ENCODE data around the gene RASA1. TPM values are rescaled to one million over a fixed set of nuclear protein-coding genes. Genes with fewer than 3 reads are reported as not detected.

Gene RASA1
- total RNA-seq, 4 donors from 2014 or later = 33.0 to 62.2 (median 46.6) TPM

DNA sequence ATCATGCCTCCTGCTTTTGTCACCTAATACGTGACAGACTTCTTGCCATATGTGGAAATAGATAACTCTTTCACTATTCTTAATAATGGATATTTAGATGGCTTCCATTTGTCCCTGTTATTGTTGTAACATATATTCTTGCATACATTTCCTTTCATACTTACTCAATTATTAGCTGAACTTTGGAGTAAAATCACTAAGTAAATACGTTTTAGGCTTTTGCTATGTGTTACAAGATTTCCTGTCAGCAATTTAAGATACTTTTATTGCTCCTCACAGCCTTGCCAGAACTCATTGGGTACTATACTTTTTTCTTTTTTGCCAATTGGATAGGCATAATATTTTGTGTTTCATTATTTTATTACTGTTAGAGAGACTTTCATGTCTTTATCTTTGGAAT lies 118.1 kb downstream of the RASA1 start:
- TF ChIP-seq, protein P1, sequence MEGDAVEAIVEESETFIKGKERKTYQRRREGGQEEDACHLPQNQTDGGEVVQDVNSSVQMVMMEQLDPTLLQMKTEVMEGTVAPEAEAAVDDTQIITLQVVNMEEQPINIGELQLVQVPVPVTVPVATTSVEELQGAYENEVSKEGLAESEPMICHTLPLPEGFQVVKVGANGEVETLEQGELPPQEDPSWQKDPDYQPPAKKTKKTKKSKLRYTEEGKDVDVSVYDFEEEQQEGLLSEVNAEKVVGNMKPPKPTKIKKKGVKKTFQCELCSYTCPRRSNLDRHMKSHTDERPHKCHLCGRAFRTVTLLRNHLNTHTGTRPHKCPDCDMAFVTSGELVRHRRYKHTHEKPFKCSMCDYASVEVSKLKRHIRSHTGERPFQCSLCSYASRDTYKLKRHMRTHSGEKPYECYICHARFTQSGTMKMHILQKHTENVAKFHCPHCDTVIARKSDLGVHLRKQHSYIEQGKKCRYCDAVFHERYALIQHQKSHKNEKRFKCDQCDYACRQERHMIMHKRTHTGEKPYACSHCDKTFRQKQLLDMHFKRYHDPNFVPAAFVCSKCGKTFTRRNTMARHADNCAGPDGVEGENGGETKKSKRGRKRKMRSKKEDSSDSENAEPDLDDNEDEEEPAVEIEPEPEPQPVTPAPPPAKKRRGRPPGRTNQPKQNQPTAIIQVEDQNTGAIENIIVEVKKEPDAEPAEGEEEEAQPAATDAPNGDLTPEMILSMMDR (IDR thresholded peaks at IDR 0.05; ENCODE audit: low read depth) = no peak

DNA sequence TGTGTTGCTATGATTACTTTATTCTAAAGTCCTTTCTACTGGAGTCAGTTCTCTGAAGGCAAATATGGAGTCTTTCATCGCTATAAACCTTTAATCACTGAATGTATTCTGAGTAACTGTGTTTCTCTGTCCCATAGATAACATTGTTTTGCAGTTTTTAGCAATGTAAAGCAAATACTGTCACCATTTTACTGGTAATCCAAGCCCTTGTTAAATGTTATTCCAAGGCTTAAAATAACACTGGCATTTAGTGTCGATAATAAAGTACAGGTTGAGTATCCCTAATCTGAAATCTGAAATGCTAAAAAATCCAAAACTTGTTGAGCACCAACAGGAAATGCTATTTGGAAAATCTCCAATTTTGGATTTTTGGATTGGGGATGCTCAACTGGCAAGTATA lies 120.4 kb downstream of the RASA1 start:
- TF ChIP-seq, protein P1 (IDR thresholded peaks at IDR 0.05; ENCODE audit: low read depth) = no peak

DNA sequence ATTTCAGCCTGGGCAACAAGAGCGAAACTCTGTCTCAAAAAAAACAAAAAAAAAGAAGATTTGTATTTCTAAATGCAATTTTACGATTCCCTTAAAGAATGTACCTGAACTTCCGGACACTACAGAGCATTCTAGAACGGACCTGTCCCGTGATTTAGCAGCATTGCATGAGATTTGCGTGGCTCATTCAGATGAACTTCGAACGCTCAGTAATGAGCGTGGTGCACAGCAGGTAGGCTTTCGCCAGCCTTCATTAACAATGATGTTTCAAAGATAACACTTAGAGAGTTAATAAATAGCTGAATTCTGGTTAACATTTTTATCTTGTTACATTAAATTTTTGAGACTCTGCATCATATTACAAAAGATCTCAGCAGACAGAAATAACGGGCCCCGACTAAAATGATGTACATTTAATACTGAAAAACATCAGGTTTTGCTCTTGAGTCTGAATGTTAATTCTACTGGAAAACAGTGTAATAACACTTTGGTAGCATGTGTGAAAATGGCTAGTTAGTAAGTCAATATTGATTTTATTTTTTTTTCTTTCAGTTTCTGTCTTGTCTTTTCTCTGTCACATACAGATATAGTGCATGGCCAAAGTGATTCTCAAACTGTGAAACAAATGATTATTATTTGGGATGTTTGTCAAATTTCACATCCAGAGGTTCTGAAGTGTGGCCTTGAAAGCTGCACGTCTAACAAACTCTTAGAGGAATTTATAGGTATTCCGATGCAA lies 121.8 kb downstream of the RASA1 start:
- TF ChIP-seq, protein P1 (IDR thresholded peaks at IDR 0.05; ENCODE audit: low read depth) = no peak

DNA sequence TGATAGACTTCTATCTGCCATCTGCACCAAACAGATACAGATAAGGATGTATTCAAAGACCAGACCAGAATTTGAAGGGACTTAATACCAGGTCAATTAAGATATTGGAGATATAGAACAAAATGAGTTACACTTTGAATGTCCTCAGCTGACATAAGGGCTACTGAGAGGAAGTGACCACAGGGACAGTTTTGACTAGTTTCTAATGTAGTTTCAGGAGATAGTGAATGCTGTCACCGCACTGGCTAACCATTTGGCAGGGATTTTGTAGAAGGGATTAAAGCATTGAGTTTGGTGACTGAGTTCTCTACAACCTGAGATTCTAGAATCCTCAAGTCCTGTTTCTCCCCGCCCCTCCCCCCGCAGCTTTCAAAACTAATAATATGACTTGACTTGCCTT lies 122.4 kb downstream of the RASA1 start:
- TF ChIP-seq, protein P1 (IDR thresholded peaks at IDR 0.05; ENCODE audit: low read depth) = no peak

DNA sequence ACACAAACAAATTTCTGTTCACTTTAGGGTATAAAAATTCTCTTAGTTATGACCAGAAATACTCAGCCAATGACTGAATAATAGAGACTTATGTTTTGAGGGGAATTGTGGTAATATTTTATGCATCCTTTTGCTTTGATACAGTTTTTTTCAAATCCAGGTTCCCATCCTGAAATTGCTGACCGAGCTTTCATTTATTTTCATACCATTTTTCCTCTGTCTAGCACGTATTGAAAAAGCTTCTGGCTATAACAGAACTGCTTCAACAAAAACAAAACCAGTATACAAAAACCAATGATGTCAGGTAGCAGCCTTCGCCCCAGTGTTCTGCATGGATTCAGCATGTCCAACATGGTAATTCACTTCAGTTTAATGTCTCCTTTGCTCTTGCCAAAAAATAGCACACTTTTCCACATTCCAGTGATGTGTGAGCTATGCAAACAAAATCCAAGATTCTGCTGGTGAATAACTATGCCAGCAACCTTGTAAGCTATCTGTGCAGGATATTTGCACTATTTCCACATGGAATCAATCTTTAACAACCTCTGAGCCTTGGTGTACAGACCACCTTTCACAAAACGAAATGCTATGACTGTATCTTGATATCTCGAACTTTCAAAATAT lies 123.0 kb downstream of the RASA1 start:
- TF ChIP-seq, protein P1 (IDR thresholded peaks at IDR 0.05; ENCODE audit: low read depth) = no peak

DNA sequence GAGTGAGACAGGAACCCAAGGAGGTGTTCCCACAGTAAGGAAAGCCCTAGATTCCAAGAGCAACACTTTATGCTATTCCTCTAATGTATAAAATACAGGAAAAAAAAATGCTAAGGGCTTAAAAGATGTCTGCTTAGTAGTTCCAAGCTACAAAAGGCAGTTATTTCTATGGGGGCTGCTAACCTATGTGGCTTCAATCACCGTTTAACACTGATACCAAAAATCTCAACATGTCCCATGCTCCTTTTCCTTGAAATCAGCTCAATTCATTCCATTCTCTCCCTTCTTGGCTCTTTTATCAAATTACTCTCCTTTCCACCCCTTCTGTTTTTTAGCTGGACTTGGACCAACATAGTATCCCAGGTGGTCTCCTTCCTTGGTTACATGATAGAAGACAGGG lies 124.5 kb downstream of the RASA1 start:
- TF ChIP-seq, protein P1 (IDR thresholded peaks at IDR 0.05; ENCODE audit: low read depth) = no peak

DNA sequence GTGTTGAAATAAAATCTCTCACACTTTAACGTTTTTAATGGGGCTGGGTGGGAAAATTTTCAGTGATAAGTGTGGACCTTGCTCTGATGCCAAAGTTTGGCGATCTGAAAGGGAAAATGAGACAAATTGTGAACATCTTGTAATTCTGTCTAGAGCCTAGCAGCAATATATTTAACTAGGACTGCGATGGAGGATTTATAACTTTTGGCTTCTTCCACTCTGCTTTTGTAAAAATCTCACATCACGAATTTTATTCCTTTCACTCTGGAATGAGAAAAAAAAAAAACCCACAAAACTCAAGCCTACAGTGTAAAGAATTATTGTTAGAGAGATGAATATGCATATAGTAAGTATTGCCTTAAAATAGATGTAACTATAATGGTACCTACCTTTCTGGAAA lies 125.1 kb downstream of the RASA1 start:
- TF ChIP-seq, protein P1 (IDR thresholded peaks at IDR 0.05; ENCODE audit: low read depth) = no peak
